Neural progenitor cell (in vitro differentiated cells): Measurements from ENCODE around the gene FAM53A. TPM values are rescaled to one million over a fixed set of nuclear protein-coding genes. Genes with fewer than 3 reads are reported as not detected.

Source experiments
- DNase-seq: peaks from one replicate; pipeline ENCODE4 v3.0.0-alpha.2; 2016; ENCODE audit warnings: low spot score
- H2AFZ ChIP-seq: fragments of 200-600 bp; sonication (generic); replicated peaks from 2 replicates; pipeline ENCODE4 v1.6.1; 2016; ENCODE audit warnings: antibody characterized with exemption
- H3F3A ChIP-seq: fragments of 200-600 bp; sonication (generic); 2 replicates; pipeline ENCODE4 v1.6.1; 2016; ENCODE audit warnings: antibody characterized with exemption, low read depth
- H3K27ac ChIP-seq: fragments of 200-600 bp; sonication (generic); 2 replicates; pipeline ENCODE4 v1.5.1; 2016; ENCODE audit warnings: mild to moderate bottlenecking
- H3K27me3 ChIP-seq: fragments of 200-600 bp; sonication (generic); 2 replicates; pipeline ENCODE4 v1.6.1; 2016; ENCODE audit warnings: mild to moderate bottlenecking, moderate library complexity
- H3K36me3 ChIP-seq: fragments of 200-600 bp; sonication (generic); 2 replicates; pipeline ENCODE4 v1.5.1; 2016
- H3K4me1 ChIP-seq: fragments of 200-600 bp; sonication (generic); 2 replicates; pipeline ENCODE4 v1.6.1; 2016; ENCODE audit warnings: mixed run types
- H3K4me2 ChIP-seq: fragments of 200-600 bp; sonication (generic); 2 replicates; pipeline ENCODE4 v1.6.1; 2016
- H3K4me3 ChIP-seq: fragments of 200-600 bp; sonication (generic); 2 replicates; pipeline ENCODE4 v1.5.1; 2016
- H3K79me2 ChIP-seq: fragments of 200-600 bp; sonication (generic); 2 replicates; pipeline ENCODE4 v1.6.1; 2016; ENCODE audit warnings: low read depth
- H3K9ac ChIP-seq: fragments of 200-600 bp; sonication (generic); 2 replicates; pipeline ENCODE4 v1.6.1; 2016
- H3K9me3 ChIP-seq: fragments of 200-600 bp; sonication (generic); 2 replicates; pipeline ENCODE4 v1.5.1; 2016; ENCODE audit warnings: low read depth
- H4K20me1 ChIP-seq: fragments of 200-600 bp; sonication (generic); 2 replicates; pipeline ENCODE4 v1.6.1; 2016; ENCODE audit warnings: low read depth
- H3K27ac Mint-ChIP-seq: 3 replicates; pipeline ENCODE4 v1.8.0; 2021; ENCODE audit warnings: mixed read lengths
- H3K27me3 Mint-ChIP-seq: 2 replicates; pipeline ENCODE4 v1.8.0; 2022; ENCODE audit warnings: low read depth, mild to moderate bottlenecking, inconsistent platforms, moderate library complexity, mixed read lengths; ENCODE audit not compliant: insufficient read depth
- H3K36me3 Mint-ChIP-seq: 3 replicates; pipeline ENCODE4 v1.8.0; 2021; ENCODE audit warnings: mixed read lengths
- H3K4me1 Mint-ChIP-seq: 3 replicates; pipeline ENCODE4 v1.8.0; 2021; ENCODE audit warnings: mixed read lengths
- H3K4me3 Mint-ChIP-seq: 3 replicates; pipeline ENCODE4 v1.8.0; 2021; ENCODE audit warnings: mild to moderate bottlenecking, moderate library complexity, mixed read lengths
- H3K9me3 Mint-ChIP-seq: 3 replicates; pipeline ENCODE4 v1.8.0; 2020; ENCODE audit warnings: mixed read lengths
- CTCF ChIP-seq: fragments of 200-600 bp; sonication (generic); IDR thresholded peaks from 2 replicates; pipeline ENCODE4 v1.5.1; 2017; ENCODE audit warnings: antibody characterized with exemption, mild to moderate bottlenecking
- EZH2 ChIP-seq: fragments of 200-600 bp; sonication (generic); IDR thresholded peaks from 2 replicates; pipeline ENCODE4 v1.6.1; 2017; ENCODE audit warnings: antibody characterized with exemption, mild to moderate bottlenecking, moderate library complexity
- EZH2phosphoT487 ChIP-seq: fragments of 200-600 bp; sonication (generic); IDR thresholded peaks from 2 replicates; pipeline ENCODE4 v1.6.1; 2017; ENCODE audit warnings: antibody characterized with exemption
- total RNA-seq: library from RNA; depleted of rRNA; stranded (reverse); fragments of >200 nt; gene quantifications from 2 replicates; pipeline ENCODE4 v1.2.3, GENCODE V29; 2015; ENCODE audit warnings: low replicate concordance

FAM53A gene
- total RNA-seq, 1 donor from 2014 or later, result 3.2 TPM

GRCh38 chr4:1600811-1601532 is 83.1 kb downstream of the FAM53A start:
- Histone ChIP-seq H3K36me3 (no peaks in the 10 kb centered on the region), H3K9ac (no peak overlapping the region), H3K4me3 (no peak overlapping the region), H3F3A (no peaks in the 10 kb centered on the region), H3K9me3 (no peaks in the 10 kb centered on the region), H4K20me1 (no peaks in the 10 kb centered on the region), H3K4me1 (peaks cover 16% of the 10 kb centered on the region), H3K27me3 (no peaks in the 10 kb centered on the region), H3K4me2 (no peak overlapping the region), H3K27ac (no peak overlapping the region), H3K79me2 (no peaks in the 10 kb centered on the region), H2AFZ (no peak overlapping the region)
- peak overlapping the region; percentile 75 for H3K27ac Mint-ChIP-seq
- H3K27me3 Mint-ChIP-seq, result peaks cover 4% of the 10 kb centered on the region
- no peak for DNase-seq
- no peaks in the 10 kb centered on the region for H3K36me3 Mint-ChIP-seq
- no peak overlapping the region for H3K4me3 Mint-ChIP-seq
- TF ChIP-seq CTCF (no peak), EZH2 (no peak), EZH2phosphoT487 (no peak)
- H3K9me3 Mint-ChIP-seq, result no peaks in the 10 kb centered on the region
- peaks cover 25% of the 10 kb centered on the region for H3K4me1 Mint-ChIP-seq

- Histone ChIP-seq H3K4me3 (no peak overlapping the region), H3K79me2 (no peaks in the 10 kb centered on the region), H4K20me1 (no peaks in the 10 kb centered on the region), H3K27ac (no peak overlapping the region), H3K27me3 (no peaks in the 10 kb centered on the region), H3K36me3 (no peaks in the 10 kb centered on the region), H3F3A (no peaks in the 10 kb centered on the region), H3K9ac (no peak overlapping the region), H3K9me3 (no peaks in the 10 kb centered on the region), H2AFZ (no peak overlapping the region), H3K4me2 (no peak overlapping the region), H3K4me1 (peaks cover 16% of the 10 kb centered on the region)
- Mint-ChIP-seq H3K27me3 (peaks cover 4% of the 10 kb centered on the region), H3K9me3 (no peaks in the 10 kb centered on the region), H3K4me1 (peaks cover 23% of the 10 kb centered on the region), H3K36me3 (no peaks in the 10 kb centered on the region), H3K27ac (peak overlapping the region; percentile 75), H3K4me3 (no peak overlapping the region)
- no peak for DNase-seq
- no peak for TF ChIP-seq EZH2phosphoT487
- no peak for TF ChIP-seq CTCF
Observed at GRCh38 chr4:1600211-1600780, 83.8 kb downstream of the FAM53A start.

GRCh38 chr4:1599491-1600210 is 84.5 kb downstream of the FAM53A start:
- H3K36me3 Mint-ChIP-seq, result no peaks in the 10 kb centered on the region
- TF ChIP-seq EZH2phosphoT487 (no peak), CTCF (no peak), EZH2 (no peak)
- no peak overlapping the region for H3K4me3 Mint-ChIP-seq
- no peak overlapping the region for H3K27ac ChIP-seq
- H3K27me3 ChIP-seq, result no peaks in the 10 kb centered on the region
- peaks cover 12% of the 10 kb centered on the region for H3K4me1 ChIP-seq
- no peaks in the 10 kb centered on the region for H3K9me3 ChIP-seq
- peaks cover 4% of the 10 kb centered on the region for H3K27me3 Mint-ChIP-seq
- H3F3A ChIP-seq, result no peaks in the 10 kb centered on the region
- H3K4me2 ChIP-seq, result no peak overlapping the region
- H3K9ac ChIP-seq, result no peak overlapping the region
- no peaks in the 10 kb centered on the region for H4K20me1 ChIP-seq
- no peaks in the 10 kb centered on the region for H3K36me3 ChIP-seq
- DNase-seq, result no peak
- H3K4me3 ChIP-seq, result no peak overlapping the region
- H2AFZ ChIP-seq, result no peak overlapping the region
- H3K27ac Mint-ChIP-seq, result no peak overlapping the region
- H3K79me2 ChIP-seq, result no peaks in the 10 kb centered on the region
- H3K4me1 Mint-ChIP-seq, result peaks cover 23% of the 10 kb centered on the region
- no peaks in the 10 kb centered on the region for H3K9me3 Mint-ChIP-seq
